KOPT-K1 (cell line): ENCODE data around the gene NIPAL3.
"Not testable (repeated sequence)": the region's sequence is repeated elsewhere in the genome, so short reads cannot be mapped to it uniquely, and the experiment has no call there.

Experiments
- H3K27ac ChIP-seq: fragments of 200-600 bp; sonication (generic); 2 replicates; pipeline ENCODE4 v1.5.1; 2016; ENCODE audit warnings: antibody characterized with exemption, mild to moderate bottlenecking, low read depth, low read length; ENCODE audit not compliant: poor library complexity, severe bottlenecking
- H3K36me3 ChIP-seq: fragments of 200-600 bp; sonication (generic); 2 replicates; pipeline ENCODE4 v1.5.1; 2017; ENCODE audit warnings: antibody characterized with exemption, mild to moderate bottlenecking, low read length, moderate library complexity; ENCODE audit not compliant: insufficient read depth
- H3K9me3 ChIP-seq: fragments of 200-600 bp; sonication (generic); 2 replicates; pipeline ENCODE4 v1.5.1; 2017; ENCODE audit warnings: antibody characterized with exemption, low read length, mild to moderate bottlenecking; ENCODE audit not compliant: insufficient read depth, poor library complexity, severe bottlenecking

Gene NIPAL3

GRCh38 chr1:24452922-24453485, 37.4 kb downstream of the NIPAL3 start:
- Histone ChIP-seq H3K27ac (no peak overlapping the region), H3K9me3 (no peaks in the 10 kb centered on the region), H3K36me3 (peaks cover 16% of the 10 kb centered on the region)

GRCh38 chr1:24454673-24455072, 39.1 kb downstream of the NIPAL3 start:
- Histone ChIP-seq H3K36me3 (peaks cover 12% of the 10 kb centered on the region), H3K9me3 (no peaks in the 10 kb centered on the region), H3K27ac (no peak overlapping the region)

GRCh38 chr1:24455272-24455671, 39.7 kb downstream of the NIPAL3 start:
- Histone ChIP-seq H3K9me3 (no peaks in the 10 kb centered on the region), H3K36me3 (peaks cover 8% of the 10 kb centered on the region; the same call in 1 of the 2 replicates), H3K27ac (no peak overlapping the region)

GRCh38 chr1:24457866-24458265, 42.3 kb downstream of the NIPAL3 start:
- Histone ChIP-seq H3K27ac (no peak overlapping the region), H3K36me3 (peaks cover 4% of the 10 kb centered on the region; the same call in 1 of the 2 replicates), H3K9me3 (no peaks in the 10 kb centered on the region)

GRCh38 chr1:24459551-24460266, 44.1 kb downstream of the NIPAL3 start:
- H3K36me3 ChIP-seq: peaks cover 4% of the 10 kb centered on the region; the same call in 1 of the 2 replicates
- no peak overlapping the region for H3K27ac ChIP-seq
- no peaks in the 10 kb centered on the region for H3K9me3 ChIP-seq

- H3K27ac ChIP-seq, H3K36me3 ChIP-seq, H3K9me3 ChIP-seq: not testable (repeated sequence)
Observed at GRCh38 chr1:24462128-24462527, 46.5 kb downstream of the NIPAL3 start.

GRCh38 chr1:24463776-24464735, 48.5 kb downstream of the NIPAL3 start:
- no peaks in the 10 kb centered on the region for H3K36me3 ChIP-seq
- H3K9me3 ChIP-seq: no peaks in the 10 kb centered on the region
- no peak overlapping the region for H3K27ac ChIP-seq

GRCh38 chr1:24465099-24465498, 49.5 kb downstream of the NIPAL3 start:
- no peak overlapping the region for H3K27ac ChIP-seq

GRCh38 chr1:24465638-24466037, 50.0 kb downstream of the NIPAL3 start:
- H3K9me3 ChIP-seq: no peaks in the 10 kb centered on the region
- H3K27ac ChIP-seq: no peak overlapping the region
- H3K36me3 ChIP-seq: no peaks in the 10 kb centered on the region

More at GRCh38 chr1:24465099-24465498, 49.5 kb downstream of the NIPAL3 start:
- Histone ChIP-seq H3K9me3 (no peaks in the 10 kb centered on the region), H3K36me3 (no peaks in the 10 kb centered on the region)

- no peak overlapping the region for H3K27ac ChIP-seq
- no peaks in the 10 kb centered on the region for H3K9me3 ChIP-seq
- H3K36me3 ChIP-seq: no peaks in the 10 kb centered on the region
Observed at GRCh38 chr1:24468685-24469316, 53.2 kb downstream of the NIPAL3 start.

GRCh38 chr1:24470592-24470991, 55.0 kb downstream of the NIPAL3 start:
- Histone ChIP-seq H3K27ac (no peak overlapping the region), H3K36me3 (no peaks in the 10 kb centered on the region), H3K9me3 (no peaks in the 10 kb centered on the region)

GRCh38 chr1:24472527-24473251, 57.1 kb downstream of the NIPAL3 start:
- H3K36me3 ChIP-seq: no peaks in the 10 kb centered on the region
- no peaks in the 10 kb centered on the region for H3K9me3 ChIP-seq
- no peak overlapping the region for H3K27ac ChIP-seq

- no peaks in the 10 kb centered on the region for H3K36me3 ChIP-seq
- no peak overlapping the region for H3K27ac ChIP-seq
- H3K9me3 ChIP-seq: no peaks in the 10 kb centered on the region
Observed at GRCh38 chr1:24474193-24474592, 58.6 kb downstream of the NIPAL3 start.

GRCh38 chr1:24475700-24476099, 60.1 kb downstream of the NIPAL3 start:
- H3K36me3 ChIP-seq: no peaks in the 10 kb centered on the region
- no peak overlapping the region for H3K27ac ChIP-seq
- H3K9me3 ChIP-seq: no peaks in the 10 kb centered on the region
